ENCODE measurements around the gene ARL16. TPM values are rescaled to one million over a fixed set of nuclear protein-coding genes. Genes with fewer than 3 reads are reported as not detected.
"Not testable (repeated sequence)": the region's sequence is repeated elsewhere in the genome, so short reads cannot be mapped to it uniquely, and the experiment has no call there.

Gene ARL16
- total RNA-seq, 1 experiment from 2014 or later, result 64.2 TPM

DNA sequence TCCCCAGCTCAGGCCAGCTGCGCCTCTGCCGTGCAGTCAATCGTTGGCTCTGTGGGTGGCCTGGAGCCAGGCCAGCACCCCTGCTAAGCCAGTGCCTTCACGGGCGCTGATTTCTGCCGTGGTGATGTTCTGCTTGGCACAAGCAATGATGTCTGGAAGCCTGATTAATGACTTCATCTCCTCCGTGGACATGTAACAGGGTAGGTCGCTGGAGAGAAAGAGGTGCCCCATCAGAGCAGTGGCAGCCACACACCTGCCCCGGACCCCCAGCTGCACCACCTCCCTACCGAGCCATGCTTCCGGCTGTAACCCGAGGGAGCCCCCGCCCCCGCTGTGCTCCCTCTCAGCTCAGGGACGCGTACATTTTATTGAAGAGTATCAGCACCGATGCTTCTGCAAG, 1.9 kb downstream of the ARL16 start:
- in situ Hi-C loops (cut with HindIII; ENCODE audit: low sequenced_read_pairs), result no loop called here
- no peak for DNase-seq (ENCODE audit: low spot score)

DNA sequence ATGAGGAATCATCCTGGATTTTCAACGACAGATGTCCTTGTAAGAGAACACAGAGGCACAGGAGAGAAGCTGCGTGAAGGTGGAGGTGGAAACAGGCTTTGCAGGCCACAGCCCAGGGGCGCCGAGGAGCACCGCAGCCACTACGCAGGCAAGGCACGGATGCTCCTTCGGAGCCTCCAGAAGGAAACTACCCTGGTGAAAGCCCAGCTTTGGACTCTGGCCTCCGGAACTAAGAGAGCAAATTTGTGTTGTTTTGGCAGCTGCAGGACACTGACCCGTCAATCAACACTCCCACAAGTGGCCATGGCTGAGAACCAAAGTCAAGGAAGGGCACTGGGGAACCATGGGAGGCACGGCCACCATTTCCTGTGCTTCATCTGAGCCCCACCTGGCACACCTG, 3.4 kb downstream of the ARL16 start:
- in situ Hi-C loops (cut with HindIII; ENCODE audit: low sequenced_read_pairs), result no loop called here
- DNase-seq (ENCODE audit: low spot score), result no peak

DNA sequence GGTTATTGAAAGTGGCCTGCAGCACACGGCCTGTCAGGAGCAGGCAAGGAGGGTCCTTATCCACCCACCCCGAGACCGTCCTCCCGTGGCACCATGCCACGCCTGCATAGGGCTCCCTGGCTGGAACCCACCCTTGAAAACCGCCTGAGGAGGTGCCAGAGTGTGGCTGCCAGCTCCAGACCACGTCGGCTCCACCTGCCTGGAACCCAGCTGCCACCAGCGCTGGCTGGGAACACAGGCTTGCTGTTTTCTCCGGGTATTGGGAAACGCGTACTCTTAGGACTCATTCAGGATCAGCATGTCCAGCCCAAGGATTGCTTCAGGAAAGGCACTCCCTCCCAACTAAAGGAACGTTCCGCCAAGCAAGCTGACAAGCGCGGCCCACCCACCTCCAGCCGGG, 6.7 kb downstream of the ARL16 start:
- DNase-seq (ENCODE audit: low spot score), result peak; percentile 36
- in situ Hi-C loops (cut with HindIII; ENCODE audit: low sequenced_read_pairs), result no loop called here

DNA sequence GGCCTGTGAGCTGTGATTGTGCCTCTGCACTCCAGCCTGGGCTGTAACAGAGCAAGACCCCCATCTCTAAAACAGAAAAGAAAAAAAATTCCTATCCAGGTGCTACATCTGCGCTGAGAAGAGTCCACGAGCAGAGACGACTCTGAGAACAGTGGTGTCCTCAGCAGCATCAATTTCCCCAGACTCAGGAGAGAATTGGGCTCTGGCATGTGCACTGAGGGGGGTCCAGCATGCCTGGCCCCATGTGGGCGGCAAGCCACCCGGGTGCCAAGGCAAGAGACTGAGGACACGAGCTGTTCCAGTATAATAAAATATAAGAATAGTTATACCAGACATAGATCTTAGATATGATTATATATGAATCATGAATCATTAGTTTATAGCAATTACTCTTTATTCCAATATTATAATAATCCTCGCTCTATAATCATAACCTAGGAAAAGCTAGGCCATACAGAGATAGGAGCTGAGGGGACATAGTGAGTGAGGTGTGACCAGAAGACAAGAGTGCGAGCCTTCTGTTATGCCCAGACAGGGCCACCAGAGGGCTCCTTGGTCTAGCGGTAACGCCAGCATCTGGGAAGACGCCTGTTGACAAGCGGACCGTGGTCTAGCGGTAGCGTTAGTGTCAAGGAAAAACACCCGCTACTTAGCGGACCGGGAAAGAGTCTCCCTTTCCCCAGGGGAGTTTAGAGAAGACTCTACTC, 7.9 kb downstream of the ARL16 start:
- in situ Hi-C loops (cut with HindIII; ENCODE audit: low sequenced_read_pairs), result not testable (repeated sequence)
- DNase-seq (ENCODE audit: low spot score), result peak; percentile 72

DNA sequence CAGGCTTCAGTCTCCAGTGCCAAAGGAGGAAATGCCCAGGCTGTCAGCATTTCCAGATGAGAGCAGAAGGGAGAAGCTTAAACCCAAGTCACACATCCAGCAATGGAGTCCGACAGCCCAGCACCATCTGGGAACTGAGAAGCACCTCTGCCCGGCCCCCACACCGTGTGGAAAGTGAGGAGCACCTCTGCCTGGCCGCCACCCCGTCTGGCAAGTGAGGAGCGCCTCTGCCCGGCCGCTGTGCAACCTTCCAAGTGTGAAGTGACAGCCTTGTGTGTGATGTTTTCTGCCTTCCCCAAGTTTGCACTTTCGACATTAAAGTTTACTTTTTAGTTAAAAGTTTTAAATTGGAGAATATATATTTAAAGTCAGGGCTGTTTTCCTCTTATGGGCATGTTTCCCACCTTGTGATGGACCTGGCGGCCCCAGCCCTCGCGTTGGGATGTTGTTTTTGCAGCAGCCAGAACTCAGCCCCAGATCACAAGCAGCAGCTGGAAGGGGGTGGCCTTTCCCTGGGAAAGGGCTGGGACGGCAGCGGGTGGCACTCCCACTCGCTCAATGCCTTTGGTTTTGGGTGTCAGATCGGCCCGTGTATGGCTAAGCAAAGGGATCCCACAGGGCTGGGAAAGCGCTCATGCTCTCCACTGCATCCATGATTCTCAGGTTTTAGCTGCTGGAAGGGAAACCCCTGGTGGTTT, 9.9 kb downstream of the ARL16 start:
- in situ Hi-C loops (cut with HindIII; ENCODE audit: low sequenced_read_pairs), result no loop called here
- no peak for DNase-seq (ENCODE audit: low spot score)

DNA sequence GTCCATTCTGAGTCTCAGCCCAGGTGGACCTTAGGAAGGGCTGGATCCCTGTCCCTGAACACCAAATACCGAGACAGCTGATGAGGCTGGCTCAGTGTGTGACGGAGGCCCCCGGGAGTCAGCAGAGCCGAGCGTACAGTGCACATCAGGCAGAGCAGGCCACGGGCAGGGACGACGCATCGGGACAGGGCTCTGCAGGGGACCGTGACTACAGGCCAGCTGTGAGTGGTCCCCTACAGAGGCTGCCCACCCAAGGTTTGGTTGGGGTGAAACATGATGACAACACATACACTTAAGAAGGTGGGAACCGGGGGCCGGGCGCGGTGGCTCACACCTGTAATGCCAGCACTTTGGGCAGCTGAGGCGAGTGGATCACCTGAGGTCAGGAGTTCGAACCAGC, 10.6 kb downstream of the ARL16 start:
- DNase-seq (ENCODE audit: low spot score), result no peak
- in situ Hi-C loops (cut with HindIII; ENCODE audit: low sequenced_read_pairs), result no loop called here

DNA sequence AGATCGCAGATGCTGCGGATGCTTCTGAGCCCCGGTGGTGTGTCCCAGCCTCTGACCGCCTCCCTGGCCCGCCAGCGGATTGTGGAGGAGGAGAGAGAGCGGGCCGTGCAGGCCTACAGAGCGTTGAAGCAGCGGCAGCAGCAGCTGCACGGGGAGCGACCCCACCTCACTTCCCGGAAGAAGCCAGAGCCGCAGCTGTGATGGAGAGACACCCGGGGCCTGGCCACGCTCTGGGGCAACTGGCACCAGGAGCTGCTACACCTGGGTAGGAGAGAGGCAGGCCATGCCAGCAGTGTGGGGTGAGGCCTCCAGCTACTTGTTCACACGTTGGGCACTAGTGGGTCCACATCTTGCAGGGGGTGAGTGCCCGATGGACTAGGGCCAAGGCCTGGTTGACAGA, 11.1 kb downstream of the ARL16 start:
- in situ Hi-C loops (cut with HindIII; ENCODE audit: low sequenced_read_pairs), result no loop called here
- no peak for DNase-seq (ENCODE audit: low spot score)

DNA sequence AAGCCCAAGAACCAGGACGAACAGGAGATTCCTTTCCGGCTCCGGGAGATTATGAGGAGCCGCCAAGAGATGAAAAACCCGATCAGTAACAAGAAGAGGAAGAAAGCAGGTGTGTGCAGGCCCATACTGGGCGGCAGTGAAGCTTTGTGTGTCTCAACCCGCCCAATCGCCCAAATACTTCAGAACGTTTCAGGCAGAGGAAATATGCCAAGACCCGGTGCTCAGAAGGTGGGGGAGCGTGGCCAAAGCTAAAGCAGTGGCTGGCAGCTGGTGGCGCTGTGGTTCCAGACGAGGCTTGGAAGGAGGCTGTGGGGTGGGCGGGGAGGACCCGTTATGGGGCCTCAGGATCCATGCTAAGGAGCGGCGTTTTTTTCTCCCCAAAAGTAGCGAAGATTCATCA, 15.8 kb downstream of the ARL16 start:
- in situ Hi-C loops (cut with HindIII; ENCODE audit: low sequenced_read_pairs), result no loop called here
- no peak for DNase-seq (ENCODE audit: low spot score)

DNA sequence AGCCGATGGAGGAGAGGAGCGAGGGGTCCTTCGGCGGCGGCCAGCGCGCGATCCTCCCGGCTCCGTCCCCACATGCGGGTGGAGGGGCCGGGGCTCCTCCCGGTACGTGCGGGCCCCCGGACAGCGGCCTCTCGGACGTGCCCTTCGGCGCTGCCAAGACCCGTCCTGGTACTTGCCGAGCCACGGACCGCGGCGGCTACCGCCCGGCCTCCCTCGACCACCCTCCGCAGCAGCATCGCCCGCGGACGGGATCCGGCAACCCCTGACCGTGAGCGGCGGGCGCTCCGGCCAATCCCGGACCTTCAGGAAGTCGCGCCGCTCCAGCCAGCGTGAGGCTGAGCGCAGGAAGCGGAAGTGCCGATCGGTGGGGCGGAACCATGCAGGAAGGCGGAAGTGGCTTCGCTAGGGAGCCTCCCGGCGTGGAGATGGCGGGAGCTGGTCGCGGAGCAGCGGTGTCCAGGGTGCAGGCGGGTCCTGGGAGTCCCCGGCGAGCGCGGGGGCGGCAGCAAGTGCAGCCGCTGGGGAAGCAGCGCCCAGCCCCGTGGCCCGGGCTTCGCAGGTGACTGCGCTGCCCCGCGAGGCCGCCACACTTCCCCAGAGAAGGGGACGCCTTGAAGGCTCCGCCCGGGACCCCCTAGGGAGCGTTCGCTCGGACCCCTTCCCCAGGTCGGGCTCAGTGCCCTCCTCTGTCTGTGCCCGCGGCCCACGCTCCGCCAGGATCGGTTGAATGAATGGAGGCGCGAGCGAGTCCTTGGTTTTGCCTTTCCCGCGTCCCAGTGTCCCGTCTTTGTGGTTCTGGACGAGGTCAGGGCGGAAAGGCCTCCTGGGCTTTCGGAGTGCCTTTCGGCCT, 17.0 kb downstream of the ARL16 start, which contains the start of the genes CCDC137 and OXLD1:
TSS of gene CCDC137 (plus strand) at position 396 of the 850 bp plus-strand sequence. CDS start at position 426, 30 bp downstream.
TSS of gene OXLD1 (minus strand) at position 264 of the 850 bp plus-strand sequence. CDS start at position 236, 28 bp downstream.
- DNase-seq (ENCODE audit: low spot score), result peak; percentile 95
- in situ Hi-C loops (cut with HindIII; ENCODE audit: low sequenced_read_pairs), result no loop called here

DNA sequence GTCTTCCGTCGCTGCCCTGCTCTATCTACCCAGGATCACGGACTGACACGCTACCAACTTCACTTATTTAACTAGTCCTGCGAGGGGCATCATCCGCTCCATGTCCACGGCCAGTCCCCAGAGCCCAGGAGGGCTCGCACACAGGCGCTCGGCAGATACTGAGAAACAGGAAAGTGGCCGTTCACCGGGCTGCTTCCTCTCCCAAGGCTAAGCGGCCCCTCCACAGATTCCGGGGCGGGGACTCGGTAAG, 17.6 kb downstream of the ARL16 start:
- no peak for DNase-seq (ENCODE audit: low spot score)
- in situ Hi-C loops (cut with HindIII; ENCODE audit: low sequenced_read_pairs), result no loop called here

DNA sequence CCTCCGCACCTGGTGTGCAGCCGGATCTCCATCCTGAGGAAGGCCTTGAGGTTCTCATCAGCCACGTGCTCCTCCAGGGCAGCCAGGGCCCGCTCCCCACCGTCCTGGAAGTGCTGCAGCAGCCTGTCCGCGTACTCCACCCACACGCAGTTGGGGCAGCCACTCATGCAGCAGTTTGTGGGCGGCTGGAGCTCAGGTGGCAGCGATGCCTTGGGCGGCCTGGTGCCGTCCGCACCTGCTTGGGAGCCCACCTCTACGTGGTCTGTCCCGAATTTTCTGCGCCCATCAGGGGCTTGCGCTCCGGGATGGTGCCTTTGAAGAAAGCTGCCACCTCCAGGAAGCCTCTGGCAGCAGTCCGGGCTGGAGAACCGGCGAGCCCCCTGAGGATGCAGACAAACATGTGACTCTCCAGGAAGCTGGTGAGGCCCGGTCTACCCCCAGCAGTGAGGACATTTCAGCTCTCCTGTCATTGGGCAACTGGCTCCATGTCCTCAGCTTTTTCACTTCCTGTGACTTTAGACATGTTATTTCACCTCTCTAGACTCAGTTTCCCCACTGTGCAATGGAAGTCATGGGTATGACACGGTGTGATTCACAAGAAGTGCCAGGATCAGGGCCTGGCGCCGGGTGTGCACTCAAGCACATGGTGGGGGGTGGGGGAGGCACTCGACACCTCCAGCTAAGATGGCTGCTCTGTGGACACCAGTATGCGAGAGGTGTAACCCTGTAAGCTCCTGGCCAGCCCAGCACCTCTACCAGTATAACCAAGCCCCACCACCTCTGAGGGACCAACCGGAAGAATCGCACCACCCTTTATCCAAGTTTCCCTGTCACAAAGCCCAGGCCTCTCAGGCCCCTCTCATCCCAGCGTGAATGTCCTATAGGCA, 18.1 kb downstream of the ARL16 start:
- in situ Hi-C loops (cut with HindIII; ENCODE audit: low sequenced_read_pairs), result no loop called here
- peak; percentile 17 for DNase-seq (ENCODE audit: low spot score)

DNA sequence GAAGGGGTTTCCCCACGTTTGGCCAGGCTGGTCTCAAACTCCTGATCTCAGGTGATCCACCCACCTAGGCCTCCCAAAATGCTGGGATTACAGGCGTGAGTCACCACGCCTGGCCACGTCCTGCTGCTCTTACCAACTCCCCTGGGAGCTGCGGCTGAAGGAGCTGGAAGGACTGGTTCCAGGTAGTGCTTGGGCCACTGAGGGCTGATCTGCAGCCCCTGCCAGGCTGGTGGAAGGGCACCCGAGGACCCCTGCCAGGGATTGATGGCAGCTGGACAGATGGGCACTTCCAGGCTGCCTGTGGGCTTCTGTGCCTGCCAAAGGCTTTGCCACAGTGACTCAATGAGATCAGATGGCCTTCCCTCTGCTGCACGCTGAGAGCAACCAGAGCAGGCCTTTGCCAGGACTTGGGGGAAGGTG, 19.5 kb downstream of the ARL16 start:
- in situ Hi-C loops (cut with HindIII; ENCODE audit: low sequenced_read_pairs), result no loop called here
- no peak for DNase-seq (ENCODE audit: low spot score)

DNA sequence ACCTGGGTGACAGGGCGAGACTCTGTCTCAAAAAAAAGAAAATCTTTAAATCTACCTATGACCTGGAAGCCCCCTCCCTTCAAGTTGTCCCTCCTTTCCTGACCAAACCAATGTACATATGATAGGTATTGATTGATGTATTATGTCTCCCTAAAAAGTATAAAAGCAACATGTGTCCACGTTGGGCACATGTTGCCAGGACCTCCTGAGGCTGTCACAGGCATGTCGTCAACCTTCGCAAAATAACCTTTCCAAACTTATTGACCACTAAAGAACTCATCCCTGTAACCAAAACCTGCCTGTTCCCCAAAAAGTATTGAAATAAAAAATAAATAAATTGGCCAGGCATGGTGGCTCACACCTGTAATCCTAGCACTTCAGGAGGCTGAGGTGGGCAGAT, 21.6 kb downstream of the ARL16 start:
- in situ Hi-C loops (cut with HindIII; ENCODE audit: low sequenced_read_pairs), result no loop called here
- DNase-seq (ENCODE audit: low spot score), result no peak

DNA sequence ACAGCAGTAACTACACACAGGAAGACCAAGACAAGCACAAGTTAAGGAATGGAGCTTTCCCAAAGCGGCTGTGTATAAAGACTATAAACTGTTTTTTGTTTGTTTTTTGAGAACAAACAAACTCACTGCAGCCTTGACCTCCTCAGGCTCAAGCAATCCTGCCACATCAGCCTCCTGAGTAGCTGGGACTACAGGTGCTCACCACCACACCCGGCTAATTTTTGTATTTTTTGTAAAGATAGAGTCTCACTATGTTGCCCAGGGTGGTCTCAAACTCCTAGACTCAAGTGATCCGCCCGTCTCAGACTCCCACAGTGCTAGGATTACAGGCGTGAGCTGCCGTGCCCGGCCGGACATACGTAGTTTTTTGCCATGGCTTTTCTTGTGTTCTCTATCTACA, 23.2 kb downstream of the ARL16 start:
- DNase-seq (ENCODE audit: low spot score), result no peak
- in situ Hi-C loops (cut with HindIII; ENCODE audit: low sequenced_read_pairs), result no loop called here

DNA sequence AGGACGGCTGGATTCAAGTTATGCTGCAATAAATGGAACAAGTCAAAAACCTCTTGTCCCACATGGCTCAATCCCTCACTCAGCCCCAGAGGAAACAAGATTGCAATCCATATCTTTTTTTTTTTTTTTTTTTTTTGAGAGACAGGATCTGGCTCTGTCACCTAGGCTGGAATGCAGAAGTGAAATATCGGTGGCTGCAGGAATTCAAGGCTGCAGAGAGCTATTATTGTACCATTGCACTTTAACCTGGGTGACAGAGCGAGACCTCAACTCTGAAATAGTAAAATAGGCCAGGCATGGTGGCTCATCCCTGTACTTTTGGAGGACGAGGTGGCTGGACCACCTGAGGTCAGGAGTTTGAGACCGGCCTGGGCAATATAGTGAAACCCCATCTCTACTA, 24.6 kb downstream of the ARL16 start:
- in situ Hi-C loops (cut with HindIII; ENCODE audit: low sequenced_read_pairs), result no loop called here
- no peak for DNase-seq (ENCODE audit: low spot score)

DNA sequence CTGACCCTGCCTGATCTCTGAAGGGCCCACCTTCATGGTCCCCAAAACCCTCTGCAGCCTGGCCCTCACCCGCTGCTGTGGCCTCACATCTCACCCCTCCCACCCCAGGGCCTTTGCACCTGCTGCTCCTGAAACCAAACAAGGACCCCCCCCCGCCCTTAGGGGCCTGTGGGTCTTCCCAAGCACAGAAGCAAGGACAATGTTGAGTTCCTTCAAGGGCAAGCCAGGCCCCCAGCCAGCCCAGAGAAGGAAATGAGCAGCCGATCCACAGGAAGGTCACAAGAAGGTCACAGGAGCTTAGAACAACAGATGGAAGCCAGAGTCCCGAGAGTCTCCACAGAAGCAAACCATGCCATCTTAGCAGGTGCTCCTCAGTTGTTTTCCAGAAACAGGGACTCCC, 26.8 kb downstream of the ARL16 start:
- in situ Hi-C loops (cut with HindIII; ENCODE audit: low sequenced_read_pairs), result no loop called here
- no peak for DNase-seq (ENCODE audit: low spot score)

DNA sequence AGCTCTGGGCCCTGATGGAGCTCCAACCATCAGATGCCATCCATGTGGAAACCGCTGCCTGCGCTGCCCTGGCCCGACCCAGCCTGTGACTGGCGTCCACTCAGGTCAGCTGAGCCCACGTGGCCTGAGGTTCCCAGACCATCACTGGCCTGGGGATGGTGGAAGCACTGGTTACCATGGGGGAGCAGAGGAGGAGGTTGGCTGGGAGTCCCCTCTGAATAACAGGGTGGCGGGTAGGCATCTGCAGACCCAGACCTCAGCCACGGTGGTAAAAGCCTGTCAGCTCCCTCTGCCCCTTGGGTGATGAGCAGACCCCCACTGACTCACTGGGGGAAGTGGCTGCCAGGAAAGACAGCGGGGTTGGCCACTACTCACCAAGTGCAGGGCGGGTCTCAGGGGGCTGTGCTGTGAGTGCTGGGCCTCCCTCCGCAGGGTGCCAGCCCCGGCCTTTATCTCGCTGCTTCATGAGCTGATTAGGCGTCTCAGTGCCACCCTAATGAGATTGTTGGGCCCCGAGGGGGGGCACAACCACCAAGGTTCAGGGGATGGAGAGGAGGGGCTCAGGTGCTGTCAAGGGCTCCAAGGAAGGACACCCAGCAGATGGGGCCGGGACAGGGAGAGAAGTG, 27.4 kb downstream of the ARL16 start, which contains the start of gene PDE6G:
TSS of gene PDE6G (minus strand) at position 425 of the 626 bp plus-strand sequence. CDS start 3,237 bp downstream, outside the sequence.
- no peak for DNase-seq (ENCODE audit: low spot score)
- in situ Hi-C loops (cut with HindIII; ENCODE audit: low sequenced_read_pairs), result no loop called here

DNA sequence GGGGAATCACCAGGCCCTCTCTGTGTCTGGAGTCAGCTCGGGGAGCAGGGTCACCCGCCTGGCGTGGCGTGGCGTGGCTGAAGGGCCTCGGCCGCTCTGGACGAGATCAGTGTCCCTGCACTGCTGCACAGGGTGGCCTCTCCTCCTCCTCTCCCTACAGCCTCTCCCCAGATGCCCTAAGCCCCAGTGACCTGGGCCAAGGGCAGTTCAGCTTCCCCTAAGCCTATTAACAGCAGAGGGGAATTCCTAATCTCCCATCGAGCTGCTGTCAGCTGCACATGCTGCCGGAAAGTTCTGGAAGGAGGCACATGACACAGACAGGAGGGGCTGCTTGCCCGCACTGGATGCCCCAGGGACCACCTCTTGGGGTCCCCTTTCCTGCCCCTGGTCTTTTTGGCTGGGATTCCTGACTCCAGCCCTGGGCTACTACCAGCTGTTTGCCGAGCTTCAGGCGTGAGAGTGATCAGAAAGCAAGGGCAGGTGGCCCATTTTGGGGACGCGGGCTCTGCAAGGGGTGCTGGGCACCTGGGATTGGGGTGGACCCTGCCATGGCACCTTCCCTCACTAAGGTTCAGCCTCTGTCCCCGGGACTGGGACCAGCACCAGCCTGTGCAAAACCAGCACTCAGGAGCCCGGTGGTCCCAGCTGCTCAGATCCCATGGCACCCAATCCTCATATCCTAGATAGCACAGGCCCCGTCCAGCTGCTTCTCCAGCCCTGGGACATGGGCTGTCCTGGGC, 28.0 kb downstream of the ARL16 start:
- DNase-seq (ENCODE audit: low spot score), result no peak
- in situ Hi-C loops (cut with HindIII; ENCODE audit: low sequenced_read_pairs), result no loop called here

All from G401 (cell line).